Measurements from ENCODE around the gene TRIM65.
A peak's percentile ranks its signal among the peaks of the same experiment; 100 is the strongest.

Gene TRIM65

DNA sequence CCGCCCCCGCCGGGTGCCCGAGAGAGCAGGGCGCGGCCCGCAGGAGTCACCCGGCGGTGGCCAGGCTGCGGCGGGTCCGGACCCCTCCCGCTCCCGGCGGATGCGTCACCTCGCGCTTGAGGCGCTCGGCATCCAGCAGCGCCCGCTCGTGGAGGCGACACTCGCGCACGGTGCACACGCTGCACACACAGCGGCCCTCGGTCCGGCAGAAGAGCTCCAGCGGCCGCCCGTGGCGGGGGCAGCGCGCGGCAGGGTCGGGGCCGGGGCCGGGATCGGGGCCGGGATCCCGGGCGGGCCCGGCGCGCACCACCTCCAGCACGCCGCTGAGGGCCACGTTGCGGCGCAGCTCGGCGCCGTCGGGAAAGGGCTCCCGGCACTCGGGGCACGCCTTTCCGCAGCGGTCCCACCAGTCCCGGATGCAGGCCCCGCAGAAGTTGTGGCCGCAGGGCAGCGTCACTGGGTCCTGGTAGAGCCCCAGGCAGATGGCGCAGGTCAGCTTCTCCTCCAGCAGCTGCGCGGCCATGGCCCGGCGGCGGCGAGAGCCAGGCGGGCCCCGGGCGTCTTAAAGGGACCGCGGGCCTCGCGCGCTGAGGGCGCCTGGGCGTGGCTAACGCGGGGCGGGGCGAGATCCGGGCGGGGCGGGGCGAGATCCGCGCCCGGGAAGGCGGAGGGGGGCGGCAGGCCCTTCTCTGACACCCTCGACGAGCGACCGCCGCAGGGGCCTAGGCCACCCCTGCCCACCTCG lies at the start of gene TRIM65:
Gene TRIM65 (minus strand): TSS at position 537 of the 745 bp plus-strand sequence. CDS start 14 bp downstream, at position 523.
- no peaks in the 10 kb centered on the region for H3K9me3 ChIP-seq (ENCODE audit: control insufficient read depth, insufficient read depth, low read length)
- peaks cover 18% of the 10 kb centered on the region for H3K4me1 ChIP-seq (ENCODE audit: control insufficient read depth, low read length)
- H4K20me1 ChIP-seq (ENCODE audit: control insufficient read depth, insufficient read depth, low read depth, low read length), result no peaks in the 10 kb centered on the region
- peak within 1 kb of the TSS; percentile 90 for H3K4me3 ChIP-seq (ENCODE audit: low read length)
- H3K9me2 ChIP-seq (replicated peaks; ENCODE audit: control insufficient read depth, low read length), result no peaks in the 10 kb centered on the region
- H3K4me2 ChIP-seq (ENCODE audit: low read length), result peak within 1 kb of the TSS; percentile 99
- TF ChIP-seq EZH2phosphoT487 (IDR thresholded peaks at IDR 0.05; ENCODE audit: borderline replicate concordance, low read length), result no peak
- TF ChIP-seq, protein P1, sequence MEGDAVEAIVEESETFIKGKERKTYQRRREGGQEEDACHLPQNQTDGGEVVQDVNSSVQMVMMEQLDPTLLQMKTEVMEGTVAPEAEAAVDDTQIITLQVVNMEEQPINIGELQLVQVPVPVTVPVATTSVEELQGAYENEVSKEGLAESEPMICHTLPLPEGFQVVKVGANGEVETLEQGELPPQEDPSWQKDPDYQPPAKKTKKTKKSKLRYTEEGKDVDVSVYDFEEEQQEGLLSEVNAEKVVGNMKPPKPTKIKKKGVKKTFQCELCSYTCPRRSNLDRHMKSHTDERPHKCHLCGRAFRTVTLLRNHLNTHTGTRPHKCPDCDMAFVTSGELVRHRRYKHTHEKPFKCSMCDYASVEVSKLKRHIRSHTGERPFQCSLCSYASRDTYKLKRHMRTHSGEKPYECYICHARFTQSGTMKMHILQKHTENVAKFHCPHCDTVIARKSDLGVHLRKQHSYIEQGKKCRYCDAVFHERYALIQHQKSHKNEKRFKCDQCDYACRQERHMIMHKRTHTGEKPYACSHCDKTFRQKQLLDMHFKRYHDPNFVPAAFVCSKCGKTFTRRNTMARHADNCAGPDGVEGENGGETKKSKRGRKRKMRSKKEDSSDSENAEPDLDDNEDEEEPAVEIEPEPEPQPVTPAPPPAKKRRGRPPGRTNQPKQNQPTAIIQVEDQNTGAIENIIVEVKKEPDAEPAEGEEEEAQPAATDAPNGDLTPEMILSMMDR (IDR thresholded peaks at IDR 0.05; ENCODE audit: low read depth, low read length, poor library complexity, severe bottlenecking), result no peak
- peaks cover 42% of the 10 kb centered on the region for H3K79me2 ChIP-seq (ENCODE audit: control insufficient read depth, low read length)
- peak within 1 kb of the TSS; percentile 47 for H3K27ac ChIP-seq (ENCODE audit: low read depth, low read length)
- H3F3A ChIP-seq (ENCODE audit: control insufficient read depth, insufficient read depth), result peaks cover 9% of the 10 kb centered on the region
- no peaks in the 10 kb centered on the region for H3K27me3 ChIP-seq (ENCODE audit: control insufficient read depth, low read length)
- peaks cover 66% of the 10 kb centered on the region for H3K36me3 ChIP-seq (ENCODE audit: control insufficient read depth, low read length)

DNA sequence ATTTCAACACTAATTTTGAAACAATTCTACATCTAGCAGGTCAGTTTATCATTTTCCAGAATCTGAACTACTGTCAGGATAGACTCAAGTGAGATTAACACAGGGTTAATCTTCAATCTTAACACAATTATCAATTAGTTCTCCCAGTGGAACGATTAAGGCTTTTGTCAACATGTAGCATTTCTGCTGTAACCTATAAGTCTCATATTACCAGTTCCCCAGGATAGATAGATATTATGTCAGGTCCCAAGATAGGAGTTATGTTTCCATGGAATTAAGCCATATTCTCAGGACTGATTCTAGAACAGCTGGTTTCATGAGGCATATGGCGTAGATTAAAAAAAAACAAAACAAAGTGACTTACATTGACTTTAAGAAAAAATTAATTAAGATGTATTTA lies 48.5 kb upstream of the TRIM65 start:
- Histone ChIP-seq H4K20me1 (ENCODE audit: control insufficient read depth, insufficient read depth, low read depth, low read length) (no peaks in the 10 kb centered on the region), H3K4me3 (ENCODE audit: low read length) (no peak overlapping the region), H3K9me2 (replicated peaks; ENCODE audit: control insufficient read depth, low read length) (no peaks in the 10 kb centered on the region), H3K36me3 (ENCODE audit: control insufficient read depth, low read length) (peaks cover 19% of the 10 kb centered on the region), H3K4me1 (ENCODE audit: control insufficient read depth, low read length) (peaks cover 10% of the 10 kb centered on the region), H3K27me3 (ENCODE audit: control insufficient read depth, low read length) (no peaks in the 10 kb centered on the region), H3K79me2 (ENCODE audit: control insufficient read depth, low read length) (peaks cover 5% of the 10 kb centered on the region; the same call in 1 of the 2 replicates), H3K27ac (ENCODE audit: low read depth, low read length) (no peak overlapping the region), H3K9me3 (ENCODE audit: control insufficient read depth, insufficient read depth, low read length) (no peaks in the 10 kb centered on the region), H3K4me2 (ENCODE audit: low read length) (no peak overlapping the region), H3F3A (ENCODE audit: control insufficient read depth, insufficient read depth) (peaks cover 9% of the 10 kb centered on the region; the same call in 1 of the 2 replicates)
- TF ChIP-seq EZH2phosphoT487 (IDR thresholded peaks at IDR 0.05; ENCODE audit: borderline replicate concordance, low read length), result no peak
- TF ChIP-seq, protein P1 (IDR thresholded peaks at IDR 0.05; ENCODE audit: low read depth, low read length, poor library complexity, severe bottlenecking), result no peak

- no peaks in the 10 kb centered on the region for H3K9me2 ChIP-seq (replicated peaks; ENCODE audit: control insufficient read depth, low read length)
- no peak overlapping the region for H3K27ac ChIP-seq (ENCODE audit: low read depth, low read length)
- H3K79me2 ChIP-seq (ENCODE audit: control insufficient read depth, low read length), result peaks cover 5% of the 10 kb centered on the region; the same call in 1 of the 2 replicates
- H3K36me3 ChIP-seq (ENCODE audit: control insufficient read depth, low read length), result peaks cover 8% of the 10 kb centered on the region; the same call in 1 of the 2 replicates
- no peaks in the 10 kb centered on the region for H3K27me3 ChIP-seq (ENCODE audit: control insufficient read depth, low read length)
- H3F3A ChIP-seq (ENCODE audit: control insufficient read depth, insufficient read depth), result peaks cover 9% of the 10 kb centered on the region; the same call in 1 of the 2 replicates
- peaks cover 18% of the 10 kb centered on the region for H3K4me1 ChIP-seq (ENCODE audit: control insufficient read depth, low read length)
- no peaks in the 10 kb centered on the region for H3K9me3 ChIP-seq (ENCODE audit: control insufficient read depth, insufficient read depth, low read length)
- no peak overlapping the region for H3K4me2 ChIP-seq (ENCODE audit: low read length)
- no peak overlapping the region for H3K4me3 ChIP-seq (ENCODE audit: low read length)
- no peaks in the 10 kb centered on the region for H4K20me1 ChIP-seq (ENCODE audit: control insufficient read depth, insufficient read depth, low read depth, low read length)
- TF ChIP-seq, protein P1 (IDR thresholded peaks at IDR 0.05; ENCODE audit: low read depth, low read length, poor library complexity, severe bottlenecking), result no peak
- TF ChIP-seq EZH2phosphoT487 (IDR thresholded peaks at IDR 0.05; ENCODE audit: borderline replicate concordance, low read length), result no peak
Observed at GRCh38 chr17:75943491-75943890, 46.7 kb upstream of the TRIM65 start.

Measured in DOHH2 (cell line).